Kidney glomerular epithelial cell (primary cell): ENCODE results near the gene GUCY1B1.

Source experiments
- DNase-seq: peaks from one replicate; lab custom pipeline; 2025; lab: John Stamatoyannopoulos, UW

Gene GUCY1B1

GRCh38 chr4:155799116-155799793, 40.4 kb downstream of the GUCY1B1 start:
- no peak for DNase-seq

GRCh38 chr4:155799794-155800123, 40.9 kb downstream of the GUCY1B1 start:
- DNase-seq = no peak

DNA sequence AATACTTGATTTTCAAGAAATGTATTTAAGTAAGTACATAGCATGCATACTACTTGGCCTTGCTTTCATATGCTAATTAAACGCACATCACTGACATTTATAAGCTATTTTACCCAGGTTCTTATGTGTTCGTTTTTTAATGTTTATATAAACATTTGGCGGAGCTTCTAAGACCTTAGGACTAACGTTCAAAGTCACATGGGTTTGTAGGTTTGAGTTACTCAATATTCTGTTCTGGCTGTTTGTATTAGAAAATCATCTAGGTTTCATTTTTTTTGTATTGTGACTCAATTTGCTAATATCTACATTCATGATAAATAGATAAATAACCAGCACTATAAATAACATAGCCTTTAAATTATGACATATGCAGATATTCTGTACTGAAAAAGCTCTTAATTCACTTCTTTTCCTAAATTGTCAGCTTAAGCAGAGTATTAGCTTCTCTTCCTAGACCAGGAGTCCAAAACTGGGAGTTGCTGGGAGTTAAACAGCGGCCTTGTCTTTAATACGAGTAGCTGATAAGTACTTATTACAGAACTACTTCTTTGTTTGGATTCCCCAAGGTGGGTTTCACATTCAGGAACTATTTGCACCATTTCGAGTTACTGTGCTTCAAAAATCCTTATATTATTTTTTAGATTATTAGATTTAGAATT, 42.0 kb downstream of the GUCY1B1 start:
- DNase-seq = no peak

- no peak for DNase-seq
These were observed 43.6 kb downstream of the GUCY1B1 start for GRCh38 chr4:155802190-155802959.

GRCh38 chr4:155805016-155805415, 46.2 kb downstream of the GUCY1B1 start:
- no peak for DNase-seq

GRCh38 chr4:155807021-155807420, 48.2 kb downstream of the GUCY1B1 start:
- DNase-seq = no peak

DNA sequence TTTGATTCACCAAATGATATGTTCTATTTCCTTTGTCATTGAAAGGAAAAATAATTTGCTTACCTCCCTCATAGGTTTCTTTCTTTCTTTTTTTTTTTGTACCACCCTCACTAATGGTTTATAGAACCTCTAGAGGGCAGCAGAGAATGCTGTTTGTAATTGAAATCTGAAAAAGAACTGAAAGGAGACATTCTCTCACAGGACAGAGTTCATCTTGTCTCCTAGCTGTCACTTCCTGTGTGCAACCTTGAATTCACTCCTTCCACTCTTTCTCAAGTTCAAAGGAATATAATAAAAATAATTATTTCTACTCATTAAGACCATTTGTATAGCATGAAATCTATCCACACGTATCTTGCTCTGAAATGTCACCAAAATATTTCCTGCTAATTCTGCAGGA, 51.0 kb downstream of the GUCY1B1 start:
- peak; percentile 81 for DNase-seq

GRCh38 chr4:155811083-155811482, 52.3 kb downstream of the GUCY1B1 start:
- DNase-seq = no peak

DNA sequence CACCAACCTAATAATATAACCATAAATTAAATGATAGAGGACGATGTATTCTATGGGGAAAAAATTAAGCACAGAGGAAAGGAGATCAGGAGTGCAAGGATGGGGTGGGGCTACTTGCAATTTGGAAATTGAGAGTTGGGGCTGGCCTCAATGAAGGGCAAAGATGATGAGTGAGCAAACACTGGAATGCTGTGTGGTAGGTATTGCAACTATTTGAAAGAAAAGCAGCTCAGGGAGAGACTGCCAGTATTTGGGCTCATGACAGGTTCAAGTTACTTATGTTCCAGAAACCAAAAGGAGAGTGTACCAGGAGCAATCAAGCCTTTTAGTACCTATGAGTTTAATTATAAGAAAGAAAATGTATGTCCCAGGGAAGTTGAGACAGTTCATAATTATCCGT, 59.8 kb downstream of the GUCY1B1 start:
- DNase-seq = no peak

- DNase-seq = no peak
These were observed 60.2 kb downstream of the GUCY1B1 start for GRCh38 chr4:155819066-155819465.

- no peak for DNase-seq
These were observed 62.2 kb downstream of the GUCY1B1 start for GRCh38 chr4:155820887-155821518.

- peak; percentile 24 for DNase-seq
These were observed 63.8 kb downstream of the GUCY1B1 start for GRCh38 chr4:155822572-155822971.

DNA sequence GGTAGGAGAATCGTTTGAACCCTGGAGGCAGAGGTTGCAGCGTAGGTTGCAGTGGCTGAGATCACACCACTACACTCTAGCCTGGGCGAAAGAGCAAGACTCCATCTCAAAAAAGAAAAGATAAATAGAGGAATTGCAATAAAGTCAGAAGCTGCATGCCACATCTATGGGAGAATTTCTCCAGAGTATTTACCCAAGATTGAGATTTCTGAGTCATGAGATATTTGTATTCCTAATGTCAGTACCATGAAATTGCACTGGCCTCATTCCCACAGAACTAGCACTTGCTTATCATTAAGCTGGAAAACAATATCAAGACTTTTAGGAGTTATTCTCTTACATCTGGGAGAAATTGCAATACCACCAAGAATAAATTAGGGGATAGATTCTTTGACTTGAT, 69.8 kb downstream of the GUCY1B1 start:
- no peak for DNase-seq

DNA sequence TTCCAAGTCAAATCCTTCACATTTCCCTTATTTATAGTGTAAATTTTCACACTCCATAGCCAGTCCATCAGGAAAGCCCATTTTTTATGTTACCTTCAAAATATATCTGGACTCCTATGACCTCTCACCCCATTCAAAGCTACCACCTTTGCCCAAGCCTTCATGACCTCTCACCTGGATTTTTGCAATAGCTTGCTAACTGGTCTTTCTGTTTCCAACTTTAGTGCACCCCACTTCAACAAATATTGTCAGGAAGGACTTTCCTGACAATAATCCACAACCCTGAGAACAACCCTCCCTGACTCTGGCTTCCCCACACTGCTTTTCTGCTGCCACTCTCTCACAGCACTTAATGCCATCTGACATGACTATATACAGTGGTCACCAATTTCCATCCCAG, 73.8 kb downstream of the GUCY1B1 start:
- no peak for DNase-seq

- DNase-seq = no peak
These were observed 78.5 kb downstream of the GUCY1B1 start for GRCh38 chr4:155837203-155837796.

DNA sequence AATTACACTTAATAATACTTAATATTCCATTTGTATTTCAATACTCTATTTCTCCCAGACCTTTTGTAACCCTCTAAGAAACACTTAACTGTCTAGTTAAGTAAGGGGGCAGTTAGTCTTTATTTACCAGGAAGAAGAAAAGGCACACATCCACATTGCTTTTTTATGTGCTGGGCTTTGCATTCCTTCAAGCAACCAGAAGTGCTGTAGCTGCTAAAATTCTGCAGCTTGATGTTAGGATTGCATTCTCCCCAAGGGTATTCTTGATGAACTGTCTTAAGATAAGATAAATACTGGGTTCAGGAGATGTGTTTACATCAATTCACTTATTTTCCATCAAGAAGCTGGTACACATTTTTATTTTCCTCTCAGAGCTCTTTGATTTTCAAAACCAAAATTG, 83.3 kb downstream of the GUCY1B1 start:
- DNase-seq = no peak

- no peak for DNase-seq
These were observed 88.1 kb downstream of the GUCY1B1 start for GRCh38 chr4:155846929-155847328.

DNA sequence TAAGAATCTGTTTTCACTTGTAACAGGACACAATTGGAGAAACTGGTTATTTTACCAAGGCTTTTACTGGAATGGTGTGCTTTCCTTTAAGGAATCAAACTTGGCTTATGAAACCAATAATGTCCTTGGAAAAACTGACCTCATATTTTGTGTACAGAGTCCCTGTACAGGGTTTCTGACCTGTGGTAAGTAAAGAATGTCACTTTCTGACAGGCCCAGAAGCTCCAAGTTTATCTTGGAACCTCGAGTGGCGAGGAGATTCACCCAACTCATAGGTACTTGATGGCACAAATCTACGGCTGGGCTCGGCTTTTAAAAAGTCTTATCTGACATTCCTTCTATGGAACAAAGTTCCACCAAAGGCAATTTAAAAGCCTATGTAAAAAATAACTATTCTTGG, 90.2 kb downstream of the GUCY1B1 start:
- no peak for DNase-seq

DNA sequence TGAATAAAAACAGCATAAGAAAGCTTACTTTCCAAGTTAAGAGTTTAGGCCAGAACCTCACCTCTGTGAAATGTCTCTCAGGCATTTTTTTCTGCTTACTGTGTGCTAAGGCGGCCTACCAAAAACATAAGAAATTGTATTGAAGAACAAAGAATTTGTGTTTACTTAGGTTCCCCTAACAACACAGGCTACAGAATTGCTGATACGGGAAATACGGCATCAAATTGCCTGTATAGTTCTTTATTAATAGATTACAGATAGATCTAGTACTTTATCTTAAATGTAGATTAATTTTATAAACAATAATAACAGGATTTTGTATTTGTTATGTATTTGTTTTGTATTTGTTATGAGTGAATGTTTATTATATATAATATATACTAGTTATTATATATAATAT, 94.4 kb downstream of the GUCY1B1 start:
- DNase-seq = no peak

DNA sequence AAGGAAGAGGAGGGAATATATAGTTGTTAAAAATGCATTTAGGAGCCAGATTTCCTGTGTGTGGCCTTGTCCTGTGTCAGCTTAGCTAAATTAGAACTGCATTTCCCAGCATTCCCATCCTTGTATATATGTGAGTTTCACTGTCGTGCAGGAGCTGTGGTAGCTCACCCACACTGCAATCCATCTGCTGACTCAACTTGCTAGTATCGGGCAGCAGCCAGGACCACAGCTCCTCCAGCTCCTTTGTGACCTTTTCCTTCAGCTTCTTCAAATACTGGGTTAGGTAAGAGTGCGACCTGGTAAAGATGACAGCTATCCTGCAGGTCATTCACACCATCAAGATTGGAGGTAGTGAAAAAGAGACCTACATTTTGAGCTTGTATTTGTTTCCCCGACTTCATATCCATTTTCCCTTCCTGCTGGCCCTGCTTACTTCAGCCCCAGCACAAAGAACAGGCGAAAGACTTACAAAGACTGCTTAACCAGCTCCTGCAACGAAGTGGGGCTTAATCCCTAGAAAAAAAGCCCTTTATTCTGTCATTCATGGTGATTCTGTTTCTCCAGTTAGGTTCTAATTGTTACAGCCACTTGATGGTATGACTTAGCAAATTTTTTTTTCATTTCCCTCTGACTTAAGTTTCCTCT, 95.9 kb downstream of the GUCY1B1 start:
- DNase-seq = no peak

GRCh38 chr4:155855897-155856296, 97.1 kb downstream of the GUCY1B1 start:
- DNase-seq = no peak
